ENCODE results near the gene PPIP5K1. TPM values are rescaled to one million over a fixed set of nuclear protein-coding genes. Genes with fewer than 3 reads are reported as not detected.
"Not testable (repeated sequence)": the region's sequence is repeated elsewhere in the genome, so short reads cannot be mapped to it uniquely, and the experiment has no call there.

PPIP5K1 gene
- total RNA-seq = 100 to 1,000 TPM; 138 to 165 TPM
- 44.9 TPM for polyA plus RNA-seq (ENCODE audit: insufficient read depth, low read depth, low replicate concordance)
- long read RNA-seq, donor 1, partial matches to known transcripts = 0 of 1 reads
- long read RNA-seq, donor 1, other reads (novel, unspliced or antisense) = 0 of 1 reads
- long read RNA-seq, donor 2, full-length matches to known transcripts = 1 of 1 reads
- long read RNA-seq, donor 2, partial matches to known transcripts = 0 of 1 reads
- long read RNA-seq, donor 2, other reads (novel, unspliced or antisense) = 0 of 1 reads

DNA sequence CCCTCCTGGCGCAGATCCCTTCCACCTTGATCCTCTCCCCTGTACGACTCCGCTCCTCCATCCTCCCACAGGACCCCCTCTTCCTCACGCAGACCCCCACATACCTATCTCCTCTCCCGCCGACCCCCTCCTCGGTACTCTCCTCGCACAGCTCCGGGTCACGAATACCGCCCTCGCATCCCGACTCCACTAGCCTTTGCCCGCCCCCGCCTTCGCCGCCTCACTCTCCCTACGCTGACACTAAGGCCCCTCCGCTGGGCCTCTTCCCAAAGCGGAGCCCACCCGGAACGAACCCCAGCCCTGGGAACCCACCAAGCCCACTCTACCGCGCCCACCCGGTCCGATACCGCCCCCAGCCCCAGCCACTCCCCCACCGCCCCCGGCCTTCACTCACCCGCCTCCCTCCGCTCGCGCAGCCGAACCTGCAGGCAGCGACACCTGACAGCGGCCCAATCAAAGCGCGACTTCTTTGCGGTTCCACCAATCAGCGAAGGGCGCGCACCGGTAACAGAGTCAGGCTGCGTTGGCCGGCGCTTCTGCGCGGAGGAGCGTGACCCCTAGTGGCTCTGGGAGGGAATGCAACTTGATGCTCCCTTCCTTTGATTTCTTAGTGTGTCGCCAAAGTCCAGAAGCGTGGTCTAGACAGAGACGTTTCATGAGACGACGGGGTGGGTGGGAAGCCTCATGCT is at the start of gene PPIP5K1:
Gene PPIP5K1 (minus strand): TSS at position 431 of the 689 bp plus-strand sequence. CDS start 5,704 bp downstream, outside the sequence.
- DNase-seq; intact Hi-C loops (cut with DNase I; ENCODE audit: low total_unique reads); H3K9me3 ChIP-seq; H3K27ac ChIP-seq; H3K27me3 ChIP-seq; H3K4me3 ChIP-seq; H3K36me3 ChIP-seq (ENCODE audit: low read depth, missing control alignments); H3K4me1 ChIP-seq: not testable (repeated sequence)
- no CpG with 5 or more reads among the region's 54 CpGs for WGBS, 2 donors

DNA sequence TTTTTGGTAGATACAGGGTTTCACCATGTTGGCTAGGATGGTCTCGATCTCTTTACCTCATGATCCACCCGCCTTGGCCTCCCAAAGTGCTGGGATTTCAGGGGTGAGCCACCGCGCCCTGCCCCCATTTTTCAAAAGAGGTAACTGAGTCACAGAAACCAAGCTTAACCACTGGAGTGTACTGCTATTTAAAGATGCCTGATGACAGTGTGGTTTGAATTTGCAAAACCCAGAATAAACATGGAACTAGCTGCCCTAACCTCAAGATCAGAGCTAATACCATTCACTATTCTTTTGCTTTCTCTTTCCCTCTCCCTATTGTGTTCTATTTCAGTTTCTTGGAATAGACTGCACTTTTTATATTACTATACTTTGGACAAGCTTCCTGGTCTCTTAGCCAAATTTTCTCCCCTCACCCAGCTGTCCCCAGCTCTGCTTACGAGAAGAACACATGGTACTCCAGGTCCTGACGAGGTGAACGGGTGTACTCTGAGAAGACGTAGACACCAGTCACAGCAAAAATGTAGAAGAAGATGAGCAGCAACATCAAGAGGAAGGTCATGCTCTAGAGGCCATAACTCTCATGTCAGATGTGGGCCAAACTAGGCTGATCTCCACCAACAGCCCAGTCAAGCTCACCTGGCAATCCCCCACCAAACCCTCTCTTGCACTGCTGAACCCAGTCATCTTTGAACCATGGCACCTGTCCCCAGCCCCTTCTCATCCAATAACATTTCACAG is 48.6 kb upstream of the PPIP5K1 start:
- H3K36me3 ChIP-seq (ENCODE audit: low read depth, missing control alignments); H3K27me3 ChIP-seq; DNase-seq; intact Hi-C loops (cut with DNase I; ENCODE audit: low total_unique reads); H3K4me1 ChIP-seq; H3K9me3 ChIP-seq; H3K4me3 ChIP-seq; H3K27ac ChIP-seq: not testable (repeated sequence)
- 77 to 83% methylated on average over 8 of the region's 8 CpGs for WGBS, 2 donors

DNA sequence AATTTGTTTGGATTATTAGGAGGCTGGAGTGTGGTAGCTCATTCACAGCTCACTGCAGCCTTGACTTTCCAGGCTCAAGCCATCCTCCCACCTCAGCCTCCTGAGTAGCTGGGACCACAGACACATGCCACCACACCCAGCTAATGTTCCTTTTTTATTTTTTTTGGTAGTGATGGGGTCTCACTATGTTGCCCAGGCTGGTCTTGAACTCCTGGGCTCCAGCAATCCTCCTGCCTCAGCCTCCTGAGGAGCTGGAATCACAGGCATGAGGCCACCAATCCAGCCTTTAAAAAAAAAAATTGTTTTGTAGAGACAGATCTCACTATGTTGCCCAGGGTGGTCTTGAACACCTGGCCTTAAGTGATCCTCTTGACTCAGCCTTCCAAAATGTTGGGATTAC is 36.9 kb upstream of the PPIP5K1 start:
- H3K4me3 ChIP-seq; H3K4me1 ChIP-seq; H3K9me3 ChIP-seq; H3K27ac ChIP-seq; intact Hi-C loops (cut with DNase I; ENCODE audit: low total_unique reads); H3K27me3 ChIP-seq; H3K36me3 ChIP-seq (ENCODE audit: low read depth, missing control alignments); DNase-seq: not testable (repeated sequence)

DNA sequence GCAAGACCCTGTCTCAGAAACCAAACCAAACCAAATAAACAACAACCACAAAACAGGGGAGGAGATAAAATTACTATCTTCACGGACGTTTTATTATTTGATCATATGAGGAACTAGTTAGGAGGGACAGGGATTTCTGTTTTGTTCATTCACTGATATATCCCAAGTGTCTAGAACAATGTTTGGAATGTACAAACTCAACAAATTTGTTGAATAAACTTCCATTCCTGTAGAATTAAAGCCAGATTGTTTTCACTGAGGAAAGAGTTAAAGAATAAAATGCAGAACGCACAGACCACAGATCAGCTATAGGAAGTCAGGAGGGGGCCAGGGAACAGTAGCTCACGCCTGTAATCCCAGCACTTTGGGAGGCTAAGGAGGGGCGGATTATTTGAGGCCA is 35.1 kb upstream of the PPIP5K1 start:
- H3K4me3 ChIP-seq = no peak overlapping the region
- TF ChIP-seq, protein P1, sequence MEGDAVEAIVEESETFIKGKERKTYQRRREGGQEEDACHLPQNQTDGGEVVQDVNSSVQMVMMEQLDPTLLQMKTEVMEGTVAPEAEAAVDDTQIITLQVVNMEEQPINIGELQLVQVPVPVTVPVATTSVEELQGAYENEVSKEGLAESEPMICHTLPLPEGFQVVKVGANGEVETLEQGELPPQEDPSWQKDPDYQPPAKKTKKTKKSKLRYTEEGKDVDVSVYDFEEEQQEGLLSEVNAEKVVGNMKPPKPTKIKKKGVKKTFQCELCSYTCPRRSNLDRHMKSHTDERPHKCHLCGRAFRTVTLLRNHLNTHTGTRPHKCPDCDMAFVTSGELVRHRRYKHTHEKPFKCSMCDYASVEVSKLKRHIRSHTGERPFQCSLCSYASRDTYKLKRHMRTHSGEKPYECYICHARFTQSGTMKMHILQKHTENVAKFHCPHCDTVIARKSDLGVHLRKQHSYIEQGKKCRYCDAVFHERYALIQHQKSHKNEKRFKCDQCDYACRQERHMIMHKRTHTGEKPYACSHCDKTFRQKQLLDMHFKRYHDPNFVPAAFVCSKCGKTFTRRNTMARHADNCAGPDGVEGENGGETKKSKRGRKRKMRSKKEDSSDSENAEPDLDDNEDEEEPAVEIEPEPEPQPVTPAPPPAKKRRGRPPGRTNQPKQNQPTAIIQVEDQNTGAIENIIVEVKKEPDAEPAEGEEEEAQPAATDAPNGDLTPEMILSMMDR (IDR thresholded peaks at IDR 0.05) = no peak
- no peak for TF ChIP-seq POLR2A (IDR thresholded peaks at IDR 0.05)

DNA sequence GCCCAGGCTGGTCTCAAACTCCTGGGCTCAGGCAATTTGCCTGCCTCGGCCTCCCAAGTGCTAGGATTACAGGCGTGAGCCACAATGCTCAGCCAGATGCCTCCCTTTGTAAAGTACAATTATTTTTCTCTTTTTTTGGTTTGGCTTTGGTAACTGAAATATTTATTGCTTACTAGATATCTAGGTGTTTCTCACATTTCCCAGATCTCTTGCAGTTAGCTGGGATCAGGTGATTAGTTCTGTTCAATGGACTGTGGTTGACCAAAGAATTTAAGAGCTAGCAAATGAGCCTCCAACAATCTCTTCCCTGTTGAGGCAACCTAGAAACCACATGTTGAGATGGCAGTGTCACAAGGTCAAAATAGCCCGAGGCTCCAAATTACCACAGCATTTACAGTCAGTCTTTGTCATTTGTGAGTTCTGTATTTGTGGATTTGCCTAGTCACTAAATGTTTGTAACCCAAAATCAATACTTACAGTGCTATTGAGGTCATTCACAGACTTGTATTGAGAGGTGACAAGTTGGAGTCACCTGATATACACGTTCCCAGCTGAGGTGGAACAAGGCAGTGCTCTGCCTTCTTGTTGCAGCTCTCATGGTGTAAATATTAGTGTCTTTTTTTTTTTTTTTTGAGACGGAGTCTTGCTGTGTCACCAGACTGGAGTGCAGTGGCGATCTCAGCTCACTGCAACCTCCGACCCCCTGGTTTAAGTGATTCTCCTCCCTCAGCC is 32.2 kb upstream of the PPIP5K1 start:
- DNase-seq; H3K36me3 ChIP-seq (ENCODE audit: low read depth, missing control alignments); H3K27ac ChIP-seq; H3K27me3 ChIP-seq; intact Hi-C loops (cut with DNase I; ENCODE audit: low total_unique reads); H3K4me3 ChIP-seq; H3K9me3 ChIP-seq; H3K4me1 ChIP-seq: not testable (repeated sequence)
- WGBS, 2 donors = 67 to 78% methylated on average over 5 to 7 of the region's 7 CpGs

More for the DNA sequence above, 35.1 kb upstream of the PPIP5K1 start:
- no peak overlapping the region for H3K27ac ChIP-seq
- 34 to 41% methylated on average over 5 of the region's 5 CpGs for WGBS, 2 donors
- H3K27me3 ChIP-seq = no peaks in the 10 kb centered on the region
- H3K36me3 ChIP-seq (ENCODE audit: low read depth, missing control alignments) = no peaks in the 10 kb centered on the region
- intact Hi-C loops (cut with DNase I; ENCODE audit: low total_unique reads) = no loop called here
- DNase-seq = no peak
- no peaks in the 10 kb centered on the region for H3K4me1 ChIP-seq
- H3K9me3 ChIP-seq = no peaks in the 10 kb centered on the region

DNA sequence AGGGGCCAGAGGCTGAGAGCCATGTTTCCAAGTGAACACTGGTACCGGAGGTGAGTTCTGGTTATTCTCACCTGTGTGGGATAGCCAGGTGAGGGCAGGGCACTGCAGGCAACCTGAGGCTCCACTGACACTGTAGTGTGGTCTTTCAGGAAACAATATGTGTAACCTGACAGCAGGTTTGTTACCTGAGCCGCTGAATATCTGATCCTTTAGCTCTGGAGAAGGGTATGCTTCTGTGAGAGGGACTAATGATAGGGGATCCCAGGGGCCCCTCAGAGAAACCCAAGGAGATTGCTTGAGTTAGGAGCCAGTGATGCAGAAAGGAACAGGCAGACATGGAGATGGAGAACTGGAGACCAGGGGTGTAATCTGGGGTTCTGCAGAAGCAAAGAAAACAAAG is 28.7 kb upstream of the PPIP5K1 start, which contains the start of gene STRC:
Gene STRC (minus strand): TSS at position 101 of the 400 bp plus-strand sequence. CDS start 78 bp downstream, at position 23.
- H3K9me3 ChIP-seq; H3K4me1 ChIP-seq; H3K4me3 ChIP-seq; DNase-seq; intact Hi-C loops (cut with DNase I; ENCODE audit: low total_unique reads); H3K27ac ChIP-seq; H3K27me3 ChIP-seq; H3K36me3 ChIP-seq (ENCODE audit: low read depth, missing control alignments): not testable (repeated sequence)
- no CpG with 5 or more reads among the region's 2 CpGs for WGBS, 2 donors

DNA sequence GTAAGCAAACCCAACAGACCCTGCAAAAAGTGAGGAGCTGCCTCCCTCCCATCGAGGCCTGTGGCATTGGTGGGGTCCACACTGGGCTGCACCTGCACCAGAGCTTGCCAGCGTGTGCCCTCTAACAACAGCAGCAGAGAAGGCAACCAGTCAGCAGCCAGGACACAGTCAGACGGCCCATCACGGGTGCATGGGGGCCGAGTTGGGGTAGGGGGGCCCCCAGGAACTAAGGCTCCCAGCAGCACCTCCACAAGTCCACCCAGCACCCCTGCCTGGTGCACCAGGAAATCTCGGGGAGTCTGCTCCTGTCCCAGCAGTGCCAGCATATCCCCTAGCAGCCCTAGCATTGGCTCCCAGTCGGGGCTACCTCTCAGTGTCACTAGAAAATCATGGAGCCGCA is 27.7 kb upstream of the PPIP5K1 start:
- H3K4me3 ChIP-seq; DNase-seq; H3K36me3 ChIP-seq (ENCODE audit: low read depth, missing control alignments); H3K9me3 ChIP-seq; H3K4me1 ChIP-seq; H3K27ac ChIP-seq; H3K27me3 ChIP-seq; intact Hi-C loops (cut with DNase I; ENCODE audit: low total_unique reads): not testable (repeated sequence)
- no CpG with 5 or more reads among the region's 8 CpGs for WGBS, 2 donors

DNA sequence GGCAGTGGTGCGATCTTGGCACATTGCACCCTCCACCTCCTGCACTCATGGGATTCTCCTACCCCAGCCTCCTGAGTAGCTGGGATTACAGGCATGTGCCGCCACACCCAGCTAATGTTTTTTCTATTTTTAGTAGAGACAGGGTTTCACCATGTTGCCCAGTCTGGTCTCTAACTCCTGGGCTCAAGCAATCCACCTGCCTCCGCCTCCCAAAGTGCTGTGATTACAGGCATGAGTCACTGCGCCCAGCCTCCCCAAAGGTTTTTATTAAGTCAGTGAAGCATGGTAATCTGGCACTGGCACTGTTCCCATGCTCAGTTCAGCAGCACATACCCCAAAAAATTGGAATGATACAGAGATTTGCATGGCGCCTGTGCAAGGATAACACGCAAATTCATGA is 12.2 kb upstream of the PPIP5K1 start:
- H3K27ac ChIP-seq; H3K9me3 ChIP-seq; H3K4me3 ChIP-seq; DNase-seq; H3K36me3 ChIP-seq (ENCODE audit: low read depth, missing control alignments); H3K27me3 ChIP-seq; H3K4me1 ChIP-seq; intact Hi-C loops (cut with DNase I; ENCODE audit: low total_unique reads): not testable (repeated sequence)
- 87 to 88% methylated on average over 6 of the region's 6 CpGs for WGBS, 2 donors

DNA sequence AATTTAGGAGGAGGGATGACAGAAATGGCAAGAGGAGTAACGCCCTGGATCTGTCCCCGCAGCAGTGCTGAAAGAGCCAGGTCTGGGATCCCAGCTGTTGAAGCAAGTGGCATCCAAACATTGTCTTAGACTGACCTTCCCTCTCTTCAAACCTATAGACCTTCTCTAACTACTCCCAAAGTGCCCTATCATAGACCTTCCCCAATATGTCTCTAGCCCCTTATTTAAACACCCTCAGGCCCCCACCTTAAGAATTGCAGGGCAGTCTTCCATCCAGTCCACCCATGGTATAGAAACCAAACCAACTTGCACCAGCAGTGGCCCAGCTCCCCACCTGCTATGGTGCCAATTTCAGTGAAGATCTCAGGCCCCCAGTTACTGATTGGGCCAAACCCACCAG is 10.2 kb upstream of the PPIP5K1 start:
- H3K27ac ChIP-seq; intact Hi-C loops (cut with DNase I; ENCODE audit: low total_unique reads); H3K36me3 ChIP-seq (ENCODE audit: low read depth, missing control alignments); H3K4me3 ChIP-seq; H3K4me1 ChIP-seq; DNase-seq; H3K9me3 ChIP-seq; H3K27me3 ChIP-seq: not testable (repeated sequence)
- WGBS, 2 donors = no CpG with 5 or more reads among the region's 2 CpGs

DNA sequence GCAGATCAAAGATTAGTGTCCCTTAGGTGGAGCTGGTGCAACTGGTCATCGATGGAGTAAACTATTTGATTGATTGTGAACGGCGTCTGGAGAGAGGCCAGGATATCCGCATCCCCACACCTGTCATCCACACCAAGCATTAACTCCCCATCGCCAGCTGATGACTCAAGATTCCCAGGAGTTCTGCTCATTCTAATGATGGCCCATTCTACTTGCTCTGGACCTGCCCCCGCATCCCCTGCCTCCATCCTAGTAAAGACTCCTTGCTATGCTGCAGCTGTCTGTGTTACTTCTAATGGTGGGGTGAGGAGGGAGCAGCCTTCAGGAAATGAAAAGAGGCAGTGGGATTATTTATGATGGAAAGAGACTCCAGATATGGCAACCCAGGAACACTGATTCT is 9.1 kb upstream of the PPIP5K1 start:
- H3K4me3 ChIP-seq; DNase-seq; H3K36me3 ChIP-seq (ENCODE audit: low read depth, missing control alignments); H3K9me3 ChIP-seq; H3K27me3 ChIP-seq; intact Hi-C loops (cut with DNase I; ENCODE audit: low total_unique reads); H3K4me1 ChIP-seq; H3K27ac ChIP-seq: not testable (repeated sequence)
- WGBS, 2 donors = 81 to 87% methylated on average over 5 to 6 of the region's 6 CpGs

All from testis (tissue), 5 donors.